Inferior parietal cortex (tissue), 1 donor: ENCODE measurements around the gene ANKRD9.
"Not testable (repeated sequence)": the region's sequence is repeated elsewhere in the genome, so short reads cannot be mapped to it uniquely, and the experiment has no call there.

ENCODE experiments used
- DNase-seq: peaks from one replicate; pipeline ENCODE4 v3.0.0-alpha.2; 2016; ENCODE audit errors: extremely low spot score

The ANKRD9 gene, protein sequence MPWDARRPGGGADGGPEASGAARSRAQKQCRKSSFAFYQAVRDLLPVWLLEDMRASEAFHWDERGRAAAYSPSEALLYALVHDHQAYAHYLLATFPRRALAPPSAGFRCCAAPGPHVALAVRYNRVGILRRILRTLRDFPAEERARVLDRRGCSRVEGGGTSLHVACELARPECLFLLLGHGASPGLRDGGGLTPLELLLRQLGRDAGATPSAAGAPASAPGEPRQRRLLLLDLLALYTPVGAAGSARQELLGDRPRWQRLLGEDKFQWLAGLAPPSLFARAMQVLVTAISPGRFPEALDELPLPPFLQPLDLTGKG

GRCh38 chr14:102509746-102510615, at the start of gene ANKRD9:
Gene ANKRD9 (minus strand): TSS chr14:102509776. CDS start chr14:102507889, 1,887 bp downstream.
- peak; percentile 82 for DNase-seq

GRCh38 chr14:102558556-102558955, 49.0 kb upstream of the ANKRD9 start:
- DNase-seq = no peak

- no peak for DNase-seq
Observed at GRCh38 chr14:102557434-102558226, 48.1 kb upstream of the ANKRD9 start.

- DNase-seq = no peak
Observed at GRCh38 chr14:102556098-102556677, 46.6 kb upstream of the ANKRD9 start.

- DNase-seq = no peak
Observed at GRCh38 chr14:102554821-102555819, 45.5 kb upstream of the ANKRD9 start.

DNA sequence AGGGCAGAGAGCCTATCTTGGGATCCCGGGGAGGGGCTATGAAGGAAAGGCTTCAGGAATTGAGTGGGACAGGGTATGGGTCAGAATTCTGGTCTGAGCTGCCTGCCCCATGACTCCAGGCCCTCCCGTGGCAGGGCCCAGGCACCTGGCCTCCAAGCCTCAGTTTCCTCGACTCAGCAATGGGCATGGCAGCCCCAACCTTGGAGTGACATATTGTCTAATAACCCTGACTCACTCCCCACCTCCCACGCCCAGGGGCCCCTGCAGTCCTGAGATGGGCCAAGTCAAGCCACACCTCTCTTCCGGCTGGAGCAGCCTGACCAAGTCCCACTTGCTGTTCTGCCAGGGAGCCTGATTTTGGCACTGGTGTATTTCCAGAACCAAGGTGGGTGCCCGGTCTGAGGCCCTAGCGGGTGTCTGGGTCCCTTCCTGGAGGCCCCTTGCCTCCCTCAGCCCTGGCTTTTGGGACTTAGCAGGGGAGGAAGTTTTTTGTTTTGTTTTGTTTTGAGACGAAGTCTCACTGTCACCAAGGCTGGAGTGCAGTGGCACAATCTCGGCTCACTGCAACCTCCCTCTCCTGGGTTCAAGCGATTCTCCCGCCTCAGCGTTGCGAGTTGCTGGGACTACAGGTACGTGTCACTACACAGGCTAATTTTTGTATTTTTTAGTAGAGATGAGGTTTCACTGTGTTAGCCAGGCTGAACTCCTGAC, 42.6 kb upstream of the ANKRD9 start:
- DNase-seq = no peak

GRCh38 chr14:102550927-102551401, 41.4 kb upstream of the ANKRD9 start:
- DNase-seq = not testable (repeated sequence)

- no peak for DNase-seq
Observed at GRCh38 chr14:102548616-102549240, 39.2 kb upstream of the ANKRD9 start.

GRCh38 chr14:102545461-102546265, 36.1 kb upstream of the ANKRD9 start:
- no peak for DNase-seq

- DNase-seq = no peak
Observed at GRCh38 chr14:102544747-102545460, 35.3 kb upstream of the ANKRD9 start.

DNA sequence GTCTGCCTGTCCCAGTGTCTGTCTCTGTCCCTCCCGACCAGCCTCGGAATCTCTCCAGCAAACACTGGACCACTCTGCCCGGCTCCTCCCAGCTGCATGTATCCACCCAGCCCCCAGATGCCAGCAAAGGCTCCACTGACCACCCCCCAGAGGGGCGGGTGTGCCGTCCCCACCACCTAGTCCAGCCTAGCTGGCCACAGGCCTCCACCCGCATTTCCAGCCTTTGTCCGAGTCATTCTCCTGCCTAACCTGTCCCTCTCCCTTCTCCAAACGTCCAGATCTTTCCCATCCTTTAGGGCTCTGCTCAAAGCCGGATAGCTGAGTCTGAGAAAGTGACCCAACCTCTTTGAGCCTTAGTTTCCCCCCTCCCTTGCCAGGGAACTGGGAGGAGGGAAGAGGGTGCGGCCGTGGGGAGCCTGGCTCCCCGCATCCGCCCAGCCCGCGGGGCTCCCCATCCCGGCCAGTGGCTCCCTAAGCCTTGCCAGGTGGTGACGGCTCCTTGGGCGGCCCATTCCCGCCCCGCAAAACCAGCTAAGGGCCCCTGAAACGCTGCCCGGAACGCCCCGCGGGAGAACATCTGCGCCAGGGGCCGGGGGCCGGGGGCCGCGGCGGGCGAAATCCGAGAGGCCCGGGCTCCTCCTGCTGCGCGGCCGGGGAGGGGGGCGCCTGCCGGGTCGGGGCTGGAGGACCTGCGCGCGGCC, 34.6 kb upstream of the ANKRD9 start:
- DNase-seq = no peak

DNA sequence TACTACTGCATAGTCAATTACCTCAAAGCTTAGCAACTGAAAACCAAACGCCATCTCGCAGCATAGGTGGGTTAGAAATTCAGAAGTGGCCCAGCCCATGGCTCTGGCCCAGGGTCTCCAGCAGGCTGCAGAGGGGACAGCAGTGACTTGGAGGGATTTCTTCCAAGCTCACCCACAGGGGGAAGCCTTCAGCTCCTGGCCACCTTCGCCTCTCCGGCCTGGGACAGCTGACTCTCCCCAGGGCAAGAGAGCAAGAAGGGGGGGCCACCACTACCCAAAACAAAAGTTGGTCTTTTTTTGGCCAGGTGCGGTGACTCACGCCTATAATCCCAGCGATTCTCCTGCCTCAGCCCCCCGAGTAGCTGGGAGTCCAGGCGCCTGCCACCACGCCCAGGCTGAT, 32.2 kb upstream of the ANKRD9 start:
- no peak for DNase-seq

DNA sequence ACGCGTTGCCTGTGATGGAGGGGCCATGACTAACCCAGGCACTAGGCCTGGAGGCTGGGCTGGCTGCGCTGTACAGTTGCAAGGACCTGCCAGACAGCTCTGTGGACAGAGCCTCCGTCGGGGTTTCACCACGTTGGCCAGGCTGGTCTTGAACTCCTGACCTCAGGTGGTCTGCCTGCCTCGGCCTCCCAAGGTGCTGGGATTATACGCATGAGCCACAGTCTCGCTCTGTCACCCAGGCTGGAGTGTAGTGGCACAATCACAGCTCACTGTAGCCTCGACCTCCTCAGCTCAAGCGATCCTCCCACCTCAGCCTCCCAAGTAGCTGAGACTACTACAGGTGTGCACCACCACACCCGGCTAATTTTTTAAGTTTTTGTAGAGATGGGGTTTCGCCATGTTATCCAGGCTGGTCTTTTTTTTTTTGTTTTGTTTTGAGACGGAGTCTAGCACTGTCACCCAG, 31.5 kb upstream of the ANKRD9 start:
- not testable (repeated sequence) for DNase-seq

DNA sequence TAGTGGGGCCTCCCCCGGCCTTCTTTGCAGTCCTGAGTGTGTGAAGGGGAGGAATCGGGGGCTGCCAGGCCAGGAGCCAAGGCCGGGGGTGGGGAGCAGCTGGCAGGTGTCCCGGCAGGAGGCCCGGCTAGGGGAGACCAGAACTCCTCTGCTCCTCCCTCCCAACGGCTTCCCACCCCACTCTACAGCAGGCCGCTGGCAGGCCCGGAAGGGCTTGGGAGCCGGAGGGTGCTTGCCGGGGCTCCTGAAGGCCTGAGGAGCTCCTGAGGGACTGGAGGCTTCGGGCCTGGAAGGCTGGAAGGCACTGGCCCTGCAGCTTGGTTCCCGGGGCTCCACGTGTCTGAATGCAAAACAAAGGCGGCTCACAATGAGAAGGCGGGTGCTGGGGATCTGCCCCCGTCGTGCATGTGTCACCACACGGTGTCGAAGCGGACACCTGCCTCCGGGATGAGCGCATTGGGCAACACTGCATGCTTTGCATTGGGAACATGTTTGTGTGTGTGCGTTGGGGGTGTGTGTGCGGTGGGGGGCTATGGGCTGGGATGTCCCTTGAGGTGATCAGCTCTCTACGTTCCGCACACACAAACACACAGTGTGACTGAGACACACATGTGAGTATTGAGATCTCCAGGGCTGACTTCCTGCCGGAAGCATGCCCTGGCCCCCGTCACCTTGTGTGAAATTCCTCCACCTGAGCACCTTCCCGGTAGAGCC, 30.9 kb upstream of the ANKRD9 start:
- DNase-seq = no peak

GRCh38 chr14:102539544-102540314, 30.2 kb upstream of the ANKRD9 start:
- DNase-seq = no peak
